Measurements from ENCODE around the gene MYL9. TPM values are rescaled to one million over a fixed set of nuclear protein-coding genes. Genes with fewer than 3 reads are reported as not detected.

MYL9 gene
- total and polyA plus RNA-seq, 7 donors: 23.1 to 86.6 (median 42.5) TPM

DNA sequence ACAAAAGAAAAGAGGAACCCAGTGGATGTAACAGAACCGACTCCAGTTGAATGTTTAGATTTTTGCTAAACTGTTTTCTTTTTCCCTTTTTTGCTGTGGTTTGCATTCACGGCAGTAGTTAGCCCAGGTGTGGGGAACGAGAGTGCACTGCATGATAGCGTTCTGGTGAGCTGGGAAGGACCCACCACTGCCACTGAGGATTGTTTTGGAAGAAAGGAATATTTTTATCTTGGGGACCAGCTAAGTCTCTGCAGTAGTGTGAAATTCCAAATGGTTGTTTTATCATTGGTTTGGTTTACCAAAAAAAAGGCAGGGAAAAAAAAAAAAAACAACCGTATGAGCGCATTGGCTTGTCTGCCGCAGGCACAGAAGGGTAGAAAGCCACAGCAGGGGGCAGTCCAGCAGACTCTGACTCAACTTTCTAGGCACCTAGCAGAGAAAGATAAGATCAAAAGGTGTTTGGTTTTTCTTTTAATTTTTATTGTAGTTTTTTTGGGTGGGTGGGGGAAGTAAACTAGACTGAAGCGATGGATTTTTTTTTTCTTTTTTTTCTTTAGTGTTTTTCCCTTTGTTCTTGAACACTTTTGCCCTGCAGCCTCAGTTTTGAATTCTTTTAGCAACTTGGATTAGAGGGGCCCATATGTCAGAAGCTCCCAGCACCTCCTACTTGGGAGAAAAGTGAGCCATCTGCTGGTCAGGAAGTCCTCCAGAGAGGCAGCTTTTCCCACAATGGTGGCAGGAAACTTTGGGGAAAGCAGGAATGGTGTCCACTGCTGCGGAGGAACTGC is 50.7 kb downstream of the MYL9 start:
- 76 to 86% (median 77%) methylated on average over 9 of the region's 9 CpGs for WGBS, 3 donors

DNA sequence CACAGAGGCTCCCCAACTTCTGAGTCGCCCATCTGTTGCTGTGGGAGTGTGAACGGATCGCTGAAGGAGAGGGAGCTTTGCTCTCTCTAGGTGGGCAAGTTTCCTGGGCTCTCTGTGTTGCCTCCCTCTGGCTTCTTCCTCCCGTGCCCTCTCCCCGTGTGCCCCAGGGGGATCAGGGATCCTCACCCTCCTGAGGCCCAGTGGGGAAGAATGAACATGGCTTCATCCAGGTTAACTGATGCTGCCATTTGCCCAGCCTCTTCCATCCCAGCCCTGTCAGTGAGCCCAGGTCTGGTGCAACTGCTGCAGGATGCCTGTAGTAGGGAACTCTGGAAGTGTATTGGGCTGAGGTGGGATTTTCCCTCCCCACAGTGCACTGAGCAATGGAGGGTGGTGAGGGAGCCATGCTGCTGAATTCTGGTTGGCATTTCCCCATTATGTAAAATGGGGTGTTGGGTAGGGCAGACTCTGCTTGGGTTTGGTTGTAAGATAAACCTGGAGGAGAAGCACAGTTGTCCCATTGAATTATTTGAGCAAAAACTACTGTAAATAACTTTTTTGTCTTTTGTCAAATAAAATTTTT is 52.1 kb downstream of the MYL9 start:
- intact Hi-C loops (cut with DNase I): loop anchor here (10.0 kb wide), 2 partner anchors 379 to 389 kb away; no protein-coding TSS in a partner anchor
- WGBS, 3 donors: 79 to 85% (median 83%) methylated on average over 4 to 5 of the region's 5 CpGs
- Histone ChIP-seq H3K9me3 (no peaks in the 10 kb centered on the region), H3K27me3 (ENCODE audit: insufficient read depth in 3 of 3, low read length in 2 of 3) (no peaks in the 10 kb centered on the region), H3K27ac (no peak overlapping the region), H3K4me3 (no peak overlapping the region), H3K36me3 (ENCODE audit: insufficient read depth in 1 of 2, low read depth in 1 of 2) (no peaks in the 10 kb centered on the region), H3K4me1 (no peaks in the 10 kb centered on the region)
- no peak for ATAC-seq
- TF ChIP-seq, protein P1, sequence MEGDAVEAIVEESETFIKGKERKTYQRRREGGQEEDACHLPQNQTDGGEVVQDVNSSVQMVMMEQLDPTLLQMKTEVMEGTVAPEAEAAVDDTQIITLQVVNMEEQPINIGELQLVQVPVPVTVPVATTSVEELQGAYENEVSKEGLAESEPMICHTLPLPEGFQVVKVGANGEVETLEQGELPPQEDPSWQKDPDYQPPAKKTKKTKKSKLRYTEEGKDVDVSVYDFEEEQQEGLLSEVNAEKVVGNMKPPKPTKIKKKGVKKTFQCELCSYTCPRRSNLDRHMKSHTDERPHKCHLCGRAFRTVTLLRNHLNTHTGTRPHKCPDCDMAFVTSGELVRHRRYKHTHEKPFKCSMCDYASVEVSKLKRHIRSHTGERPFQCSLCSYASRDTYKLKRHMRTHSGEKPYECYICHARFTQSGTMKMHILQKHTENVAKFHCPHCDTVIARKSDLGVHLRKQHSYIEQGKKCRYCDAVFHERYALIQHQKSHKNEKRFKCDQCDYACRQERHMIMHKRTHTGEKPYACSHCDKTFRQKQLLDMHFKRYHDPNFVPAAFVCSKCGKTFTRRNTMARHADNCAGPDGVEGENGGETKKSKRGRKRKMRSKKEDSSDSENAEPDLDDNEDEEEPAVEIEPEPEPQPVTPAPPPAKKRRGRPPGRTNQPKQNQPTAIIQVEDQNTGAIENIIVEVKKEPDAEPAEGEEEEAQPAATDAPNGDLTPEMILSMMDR (IDR thresholded peaks at IDR 0.05): no peak
- DNase-seq: no peak

More for the DNA sequence above, 50.7 kb downstream of the MYL9 start:
- Histone ChIP-seq H3K36me3 (ENCODE audit: insufficient read depth in 1 of 2, low read depth in 1 of 2) (no peaks in the 10 kb centered on the region), H3K4me1 (no peaks in the 10 kb centered on the region), H3K27me3 (ENCODE audit: insufficient read depth in 3 of 3, low read length in 2 of 3) (no peaks in the 10 kb centered on the region), H3K27ac (no peak overlapping the region), H3K9me3 (no peaks in the 10 kb centered on the region), H3K4me3 (no peak overlapping the region)
- intact Hi-C loops (cut with DNase I): loop anchor here (10.0 kb wide), 2 partner anchors 377 to 387 kb away; no protein-coding TSS in a partner anchor
- TF ChIP-seq, protein P1 (IDR thresholded peaks at IDR 0.05): peak; percentile 40
- peak in 1 of 4 donors; percentile 68 for ATAC-seq
- DNase-seq: no peak

DNA sequence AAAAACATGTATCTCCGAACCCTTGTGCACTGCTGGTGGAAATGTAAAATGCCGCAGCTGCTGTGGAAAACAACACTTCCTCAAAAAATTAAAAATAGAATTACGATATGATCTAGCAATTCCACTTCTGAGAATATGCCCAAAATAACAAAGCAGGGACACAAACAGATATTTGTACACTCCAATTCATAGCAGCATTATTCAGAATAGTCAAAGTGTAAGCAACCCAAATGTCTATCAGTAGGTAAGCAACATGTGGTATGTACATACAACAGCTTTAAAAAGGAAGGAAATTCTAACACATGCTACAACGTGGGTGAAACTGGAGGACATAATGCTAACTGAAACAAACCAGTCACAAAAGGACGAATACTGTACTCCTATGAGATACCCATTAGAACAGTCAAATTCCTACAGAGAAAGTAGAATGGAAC is 58.6 kb downstream of the MYL9 start:
- 48 to 62% (median 54%) methylated on average over 5 of the region's 5 CpGs for WGBS, 3 donors
- no peaks in the 10 kb centered on the region for H3K27me3 ChIP-seq (ENCODE audit: insufficient read depth in 3 of 3, low read length in 2 of 3)
- no peak overlapping the region for H3K27ac ChIP-seq
- TF ChIP-seq, protein P1 (IDR thresholded peaks at IDR 0.05): no peak
- H3K4me1 ChIP-seq: no peaks in the 10 kb centered on the region
- intact Hi-C loops (cut with DNase I): loop anchor here (10.0 kb wide), 5 partner anchors 115 to 395 kb away; no protein-coding TSS in a partner anchor
- ATAC-seq (no peak), DNase-seq (no peak)
- no peak overlapping the region for H3K4me3 ChIP-seq
- no peaks in the 10 kb centered on the region for H3K36me3 ChIP-seq (ENCODE audit: insufficient read depth in 1 of 2, low read depth in 1 of 2)
- H3K9me3 ChIP-seq: no peaks in the 10 kb centered on the region

Other genes with a start within 250 kb of the MYL9 start
- 100 to 1,000 TPM in 2 of 4 donors, 10 to 100 TPM in 2; 72.5 to 151 (median 99.7) TPM for gene DLGAP4, start 235.2 kb upstream of the MYL9 start, total RNA-seq
- 10 to 100 TPM; 53.5 to 90.4 (median 79.3) TPM for gene DLGAP4, start 235.2 kb upstream of the MYL9 start, polyA plus RNA-seq
- gene TGIF2, start 32.1 kb downstream of the MYL9 start, total RNA-seq: 1 to 10 TPM; 1.7 to 2.8 (median 2.6) TPM
- 1 to 10 TPM; 1.1 to 1.7 (median 1.2) TPM for gene TGIF2, start 32.1 kb downstream of the MYL9 start, polyA plus RNA-seq
- gene RAB5IF, start 64.3 kb downstream of the MYL9 start, total RNA-seq: 100 to 1,000 TPM in 3 of 4 donors, 10 to 100 TPM in 1; 77.3 to 368 (median 215) TPM
- gene RAB5IF, start 64.3 kb downstream of the MYL9 start, polyA plus RNA-seq: 100 to 1,000 TPM; 144 to 585 (median 337) TPM
- under 1 TPM; 0.12 to 0.34 (median 0.16) TPM for gene SLA2, start 104.7 kb downstream of the MYL9 start, total RNA-seq
- under 1 TPM; 0.03 to 0.07 (median 0.06) TPM for gene SLA2, start 104.7 kb downstream of the MYL9 start, polyA plus RNA-seq
- gene NDRG3, start 204.6 kb downstream of the MYL9 start, total RNA-seq: 10 to 100 TPM in 2 of 4 donors, 1 to 10 TPM in 2; 4.3 to 17.5 (median 7.8) TPM
- gene NDRG3, start 204.6 kb downstream of the MYL9 start, polyA plus RNA-seq: 10 to 100 TPM in 2 of 3 donors, 1 to 10 TPM in 1; 7.8 to 25.1 (median 11.8) TPM
- 1 to 10 TPM; 1.7 to 3.0 (median 2.2) TPM for gene DSN1, start 232.2 kb downstream of the MYL9 start, total RNA-seq
- gene DSN1, start 232.2 kb downstream of the MYL9 start, polyA plus RNA-seq: 1 to 10 TPM; 3.3 to 8.3 (median 4.3) TPM

Measured in psoas muscle (tissue), 8 donors.